IPS-18a (cell line): ENCODE measurements around the gene DNAJB11.
"Not testable (repeated sequence)": the region's sequence is repeated elsewhere in the genome, so short reads cannot be mapped to it uniquely, and the experiment has no call there.

Experiments
- H3K27ac ChIP-seq: one replicate; pipeline ENCODE4 v1.5.1; 2013; ENCODE audit warnings: low read length
- H3K27me3 ChIP-seq: one replicate; pipeline ENCODE4 v1.6.1; 2013; ENCODE audit warnings: mild to moderate bottlenecking, low read length; ENCODE audit not compliant: control insufficient read depth, insufficient read depth
- H3K36me3 ChIP-seq: one replicate; pipeline ENCODE4 v1.6.1; 2013; ENCODE audit warnings: low read depth, low read length; ENCODE audit not compliant: control insufficient read depth
- H3K4me1 ChIP-seq: one replicate; pipeline ENCODE4 v1.6.1; 2013; ENCODE audit warnings: low read depth, low read length; ENCODE audit not compliant: control insufficient read depth
- H3K4me3 ChIP-seq: one replicate; pipeline ENCODE4 v1.5.1; 2013; ENCODE audit warnings: low read length
- H3K9ac ChIP-seq: one replicate; pipeline ENCODE4 v1.6.1; 2013; ENCODE audit warnings: mild to moderate bottlenecking, low read length, moderate library complexity
- H3K9me3 ChIP-seq: one replicate; pipeline ENCODE4 v1.6.1; 2013; ENCODE audit warnings: low read depth, low read length; ENCODE audit not compliant: control insufficient read depth

DNAJB11 gene

DNA sequence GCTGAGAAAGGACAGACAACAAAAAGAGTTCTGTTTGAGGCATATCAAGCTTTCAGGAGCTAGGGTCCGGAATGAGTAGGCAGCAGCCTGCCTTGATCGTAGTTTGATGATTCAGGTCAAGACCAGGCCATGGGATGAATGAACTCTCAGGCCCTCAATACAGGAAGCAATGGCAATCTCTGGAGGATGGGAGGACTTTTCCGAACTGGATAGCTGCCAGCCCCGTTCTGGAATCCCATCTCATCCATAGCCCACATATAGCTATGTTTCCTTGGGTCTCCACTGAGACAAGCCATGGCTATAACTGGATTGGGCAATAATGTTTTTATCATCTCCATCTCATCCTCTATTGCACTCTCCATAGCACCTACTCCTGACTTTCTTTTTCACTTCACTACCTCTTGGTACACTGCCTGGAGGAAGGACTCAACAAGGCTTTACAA lies 55.1 kb downstream of the DNAJB11 start:
- H3K9me3 ChIP-seq, result no peaks in the 10 kb centered on the region
- no peaks in the 10 kb centered on the region for H3K27me3 ChIP-seq
- no peaks in the 10 kb centered on the region for H3K4me1 ChIP-seq
- H3K36me3 ChIP-seq, result no peaks in the 10 kb centered on the region
- no peak overlapping the region for H3K9ac ChIP-seq
- H3K27ac ChIP-seq, result no peak overlapping the region
- no peak overlapping the region for H3K4me3 ChIP-seq

DNA sequence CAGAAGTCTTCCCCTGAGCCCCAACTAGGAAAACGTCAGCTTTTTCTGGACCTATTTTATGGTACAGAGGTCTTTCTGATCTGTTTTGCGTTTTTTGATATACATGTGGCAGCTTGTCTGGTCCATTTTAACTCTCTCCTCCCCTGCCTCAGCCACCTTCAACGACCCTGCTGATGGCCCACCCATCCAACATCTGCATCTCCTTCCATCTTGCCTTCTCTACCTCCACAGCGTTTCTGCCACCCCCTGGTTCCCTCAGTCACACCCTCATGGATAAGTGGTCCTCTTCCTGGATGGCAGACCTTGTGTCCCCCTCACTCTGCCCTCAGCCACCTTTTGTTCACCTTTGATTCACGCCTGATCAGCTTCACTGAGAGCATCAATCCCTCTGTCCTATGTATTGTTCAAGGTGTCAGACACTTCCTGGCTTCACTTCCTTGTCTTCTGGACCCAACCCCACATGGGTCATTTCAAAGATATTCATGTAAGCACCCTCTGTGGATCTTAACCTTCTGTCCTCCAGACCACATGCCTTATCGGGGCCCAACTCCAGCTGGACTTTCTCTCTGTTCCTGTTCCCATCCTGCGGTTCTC lies 55.8 kb downstream of the DNAJB11 start:
- Histone ChIP-seq H3K9me3 (no peaks in the 10 kb centered on the region), H3K9ac (no peak overlapping the region), H3K4me3 (no peak overlapping the region), H3K27ac (no peak overlapping the region), H3K27me3 (no peaks in the 10 kb centered on the region), H3K4me1 (no peaks in the 10 kb centered on the region), H3K36me3 (no peaks in the 10 kb centered on the region)

DNA sequence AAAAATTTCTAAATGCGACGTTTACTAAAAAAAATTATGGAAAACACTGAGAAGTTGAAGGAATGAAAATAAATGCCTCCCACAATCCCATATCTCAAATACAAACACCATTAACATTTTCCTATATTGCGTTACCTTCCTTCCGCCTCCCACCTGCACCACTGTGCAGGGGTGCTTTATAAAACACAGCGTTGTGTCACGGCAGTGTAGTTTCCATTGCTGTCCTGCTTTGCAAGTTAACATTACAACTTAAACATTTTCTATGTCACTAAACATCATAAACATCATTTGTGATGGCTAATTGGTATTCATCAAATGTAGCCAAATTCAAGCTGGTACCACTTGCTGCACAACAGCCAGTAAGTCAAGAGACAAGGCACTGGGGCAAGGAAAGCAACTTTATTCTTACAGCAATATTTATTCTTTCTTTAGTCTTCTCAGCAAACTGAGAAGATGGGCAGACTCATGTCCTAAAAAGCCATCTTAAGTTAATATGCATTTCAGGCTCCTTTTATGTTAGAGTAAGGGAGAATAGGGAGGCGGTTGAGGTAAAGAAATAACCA lies 57.4 kb downstream of the DNAJB11 start:
- H3K36me3 ChIP-seq, result no peaks in the 10 kb centered on the region
- no peaks in the 10 kb centered on the region for H3K27me3 ChIP-seq
- no peaks in the 10 kb centered on the region for H3K9me3 ChIP-seq
- no peak overlapping the region for H3K4me3 ChIP-seq
- H3K27ac ChIP-seq, result no peak overlapping the region
- no peaks in the 10 kb centered on the region for H3K4me1 ChIP-seq
- H3K9ac ChIP-seq, result no peak overlapping the region

DNA sequence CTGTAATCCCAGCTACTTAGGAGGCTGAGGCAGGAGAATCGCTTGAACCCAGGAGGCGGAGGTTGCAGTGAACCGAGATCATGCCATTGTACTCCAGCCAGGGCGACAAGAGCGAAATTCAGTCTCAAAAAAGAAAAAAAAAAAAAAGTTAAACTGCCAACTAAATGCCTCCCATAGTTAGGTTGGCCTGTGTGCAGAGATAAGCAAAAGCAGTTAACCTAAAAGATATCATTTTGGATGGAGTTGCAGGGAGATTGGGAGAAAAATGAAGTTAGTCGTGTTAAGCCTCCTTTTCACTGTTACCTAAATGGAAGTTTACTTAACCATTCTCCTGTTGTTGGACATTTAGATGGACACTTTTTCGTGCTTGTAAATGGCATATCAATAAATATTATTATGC lies 58.2 kb downstream of the DNAJB11 start:
- H3K9me3 ChIP-seq, result no peaks in the 10 kb centered on the region
- no peaks in the 10 kb centered on the region for H3K36me3 ChIP-seq
- H3K4me3 ChIP-seq, result no peak overlapping the region
- no peaks in the 10 kb centered on the region for H3K4me1 ChIP-seq
- no peak overlapping the region for H3K9ac ChIP-seq
- H3K27ac ChIP-seq, result no peak overlapping the region
- H3K27me3 ChIP-seq, result no peaks in the 10 kb centered on the region

DNA sequence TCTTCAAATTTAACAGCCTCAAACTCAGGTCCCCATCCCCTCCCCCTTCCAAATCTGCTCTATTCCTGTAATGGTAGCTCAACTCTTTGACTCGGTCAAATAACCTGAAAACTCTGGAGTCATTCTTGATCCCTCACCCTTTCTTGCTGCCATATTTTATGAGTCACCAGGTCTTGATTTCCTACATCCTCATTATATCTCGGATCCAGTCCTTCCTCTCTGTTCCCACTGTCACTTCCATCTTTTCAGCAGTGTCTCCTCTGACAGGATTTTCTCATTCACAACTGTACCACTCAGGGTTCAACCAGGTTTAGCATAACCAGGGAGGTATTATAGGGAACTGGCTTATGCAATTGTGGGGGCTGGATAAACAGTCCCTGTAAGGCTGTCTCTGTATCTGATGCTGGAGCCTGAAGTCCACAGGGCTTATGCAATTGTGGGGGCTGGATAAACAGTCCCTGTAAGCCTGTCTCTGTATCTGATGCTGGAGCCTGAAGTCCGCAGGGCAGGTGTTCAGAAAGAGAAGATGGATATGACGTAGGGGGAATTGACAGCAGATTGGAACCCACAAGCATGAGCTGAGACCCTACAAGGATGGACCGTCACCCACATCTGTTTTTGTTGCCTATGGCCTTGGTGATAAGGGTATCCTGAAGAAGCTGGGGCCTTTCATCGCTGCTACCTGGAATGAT lies 60.6 kb downstream of the DNAJB11 start:
- Histone ChIP-seq H3K9ac (no peak overlapping the region), H3K9me3 (no peaks in the 10 kb centered on the region), H3K27me3 (no peaks in the 10 kb centered on the region), H3K4me3 (no peak overlapping the region), H3K4me1 (no peaks in the 10 kb centered on the region), H3K27ac (no peak overlapping the region), H3K36me3 (no peaks in the 10 kb centered on the region)

DNA sequence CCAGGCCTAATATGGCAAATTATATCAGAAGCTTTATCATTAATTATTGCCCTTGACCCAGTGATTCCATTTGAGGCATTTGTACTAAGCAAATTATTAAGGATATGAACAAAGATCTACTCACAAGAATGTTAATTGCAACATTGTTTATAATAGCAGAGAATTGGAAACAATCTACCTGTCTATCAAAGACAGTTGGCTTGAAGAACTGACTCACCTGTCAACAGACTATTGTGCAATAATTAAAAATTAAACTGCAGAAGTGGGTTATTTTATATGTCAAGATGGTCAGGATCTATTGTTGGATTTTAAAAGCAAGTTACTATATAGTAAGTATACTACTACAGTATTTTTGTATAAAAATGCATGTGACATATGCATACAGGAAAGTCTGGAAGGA lies 63.0 kb downstream of the DNAJB11 start:
- H3K4me1 ChIP-seq, result no peaks in the 10 kb centered on the region
- no peaks in the 10 kb centered on the region for H3K9me3 ChIP-seq
- H3K9ac ChIP-seq, result no peak overlapping the region
- H3K27me3 ChIP-seq, result no peaks in the 10 kb centered on the region
- H3K4me3 ChIP-seq, result no peak overlapping the region
- H3K27ac ChIP-seq, result no peak overlapping the region
- no peaks in the 10 kb centered on the region for H3K36me3 ChIP-seq

DNA sequence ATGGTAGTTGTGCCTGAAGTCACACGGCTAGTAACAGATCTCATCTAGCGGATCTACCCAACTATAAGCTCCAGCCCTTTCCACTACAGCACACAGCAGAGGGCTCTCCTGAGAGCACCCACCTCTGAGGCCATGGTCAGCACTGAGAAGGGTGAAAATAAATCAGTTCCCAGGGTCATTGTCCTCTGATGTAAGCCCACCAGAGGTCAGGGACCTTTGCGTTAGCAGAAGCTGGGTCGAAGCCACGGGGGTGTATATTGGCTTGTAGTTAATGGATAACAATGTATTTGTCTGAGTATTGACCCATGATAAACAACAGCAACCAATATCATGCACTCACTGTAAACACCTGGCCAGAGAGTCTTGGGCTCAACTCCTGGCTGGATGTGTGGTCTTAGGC lies 63.7 kb downstream of the DNAJB11 start:
- not testable (repeated sequence) for H3K9me3 ChIP-seq, H3K9ac ChIP-seq, H3K4me3 ChIP-seq, H3K4me1 ChIP-seq, H3K36me3 ChIP-seq, H3K27ac ChIP-seq, H3K27me3 ChIP-seq
